A549 (cell line): ENCODE measurements around the gene CECR2. TPM values are rescaled to one million over a fixed set of nuclear protein-coding genes. Genes with fewer than 3 reads are reported as not detected.

ENCODE experiments used
- ATAC-seq, 2 experiments: fragments of 200-7000 bp in 1 of 2; fragments of >200 bp in 1 of 2; cut with Nextera tagmentation in 1 of 2; cut with Tn5 transposase in 1 of 2; 3 replicates each; pipeline versions ENCODE4 v1.8.0 to v1.9.1; 2018 to 2020; ENCODE audit warnings: mild to moderate bottlenecking in 1 of 2, moderate library complexity in 1 of 2
- CTCF ChIA-PET: fragments of 300-600 bp; sonication (Branson Sonifier 250); formaldehyde crosslinking; extraction: SDS; loops from one replicate; lab custom pipeline; 2021; ENCODE audit warnings: antibody characterized with exemption, inconsistent platforms; lab: Yijun Ruan, JAX
- POLR2A ChIA-PET: fragments of 350-600 bp; formaldehyde crosslinking; extraction: SDS; loops from one replicate; lab custom pipeline; 2021; ENCODE audit warnings: antibody characterized with exemption, inconsistent platforms; lab: Yijun Ruan, JAX
- DNase-seq, 2 experiments: peaks; one replicate each; pipeline versions ENCODE4 v3.0.0 to v3.0.0-alpha.2; 2011 to 2016; ENCODE audit warnings: low read depth in 1 of 2, low spot score in 1 of 2
- FAIRE-seq: peaks from 2 replicates; lab custom pipeline; 2011; peaks lifted over from hg19 to GRCh38; lab: Jason Lieb, UNC
- H3K27ac ChIP-seq, 2 experiments: fragments of >200 bp; sonication (Bioruptor Twin); formaldehyde crosslinking; 3 replicates each; pipeline ENCODE4 v1.5.1; 2016 to 2017
- H3K4me1 ChIP-seq: fragments of >200 bp; sonication (Bioruptor Twin); formaldehyde crosslinking; 3 replicates; pipeline ENCODE4 v1.6.1; 2016
- H3K4me2 ChIP-seq: fragments of >200 bp; sonication (Bioruptor Twin); formaldehyde crosslinking; 3 replicates; pipeline ENCODE4 v1.6.1; 2016
- H3K4me3 ChIP-seq: fragments of >200 bp; sonication (Bioruptor Twin); formaldehyde crosslinking; 3 replicates; pipeline ENCODE4 v1.5.1; 2016
- H3K9me3 ChIP-seq: fragments of >200 bp; sonication (Bioruptor Twin); formaldehyde crosslinking; 3 replicates; pipeline ENCODE4 v1.6.1; 2016
- CEBPB ChIP-seq, 2 experiments: fragments of >200 bp in 1 of 2; sonication (Bioruptor Twin) in 1 of 2; formaldehyde crosslinking in 1 of 2; IDR thresholded peaks; 2 replicates each; pipeline ENCODE4 v1.6.1; 2012 to 2016
- CHD2 ChIP-seq: fragments of 150-350 bp; IDR thresholded peaks from 2 replicates; pipeline ENCODE4 v1.6.1; 2014; ENCODE audit warnings: low read length; ENCODE audit not compliant: partially characterized antibody
- CHD4 ChIP-seq: fragments of 200-600 bp; sonication (generic); IDR thresholded peaks from 2 replicates; pipeline ENCODE4 v1.6.1; 2016; ENCODE audit warnings: antibody characterized with exemption, mild to moderate bottlenecking, borderline replicate concordance
- EP300 ChIP-seq, 2 experiments: fragments of >200 bp; sonication (Bioruptor Twin); formaldehyde crosslinking; IDR thresholded peaks; 2 replicates in 1 of 2; 3 replicates in 1 of 2; pipeline ENCODE4 v1.6.1; 2016 to 2017
- FOSB ChIP-seq: fragments of 250-450 bp; sonication (Bioruptor Pico); IDR thresholded peaks from 2 replicates; pipeline ENCODE4 v1.5.0; 2020; ENCODE audit warnings: mild to moderate bottlenecking, moderate library complexity
- FOSL2 ChIP-seq, 2 experiments: fragments of 450-650 bp in 1 of 2; fragments of >200 bp in 1 of 2; sonication (Bioruptor Twin) in 1 of 2; formaldehyde crosslinking; IDR thresholded peaks; 2 replicates each; pipeline versions ENCODE4 v1.5.0 to v1.6.1; 2016 to 2020; ENCODE audit warnings: mild to moderate bottlenecking in 1 of 2, moderate library complexity in 1 of 2
- JUNB ChIP-seq: fragments of >200 bp; sonication (Bioruptor Twin); formaldehyde crosslinking; IDR thresholded peaks from 2 replicates; pipeline ENCODE4 v1.6.1; 2016
- KDM5A ChIP-seq: fragments of 200-600 bp; sonication (generic); IDR thresholded peaks from 2 replicates; pipeline ENCODE4 v1.6.1; 2016; ENCODE audit warnings: antibody characterized with exemption, mild to moderate bottlenecking
- MYC ChIP-seq: IDR thresholded peaks from 2 replicates; pipeline ENCODE4 v1.6.1; 2012; ENCODE audit warnings: mild to moderate bottlenecking, inconsistent platforms, low read length, improper control_type of control experiment, borderline replicate concordance
- NFE2L2 ChIP-seq: fragments of 150-350 bp; conservative IDR thresholded peaks from 2 replicates; pipeline ENCODE4 v1.6.1; 2014; ENCODE audit warnings: low read length
- NPAS2 ChIP-seq: fragments of 250-450 bp; sonication (Bioruptor Pico); IDR thresholded peaks from 2 replicates; pipeline ENCODE4 v1.8.0; 2022; ENCODE audit warnings: mild to moderate bottlenecking, moderate library complexity, borderline replicate concordance
- PHF8 ChIP-seq: fragments of 200-600 bp; sonication (generic); IDR thresholded peaks from 2 replicates; pipeline ENCODE4 v1.6.1; 2016; ENCODE audit warnings: low read depth, mild to moderate bottlenecking, antibody characterized with exemption, moderate library complexity, borderline replicate concordance
- RARB ChIP-seq: fragments of 250-450 bp; sonication (Bioruptor Pico); IDR thresholded peaks from 2 replicates; pipeline ENCODE4 v1.8.0; 2021; ENCODE audit warnings: mild to moderate bottlenecking, moderate library complexity
- RNF2 ChIP-seq: fragments of 200-600 bp; sonication (generic); IDR thresholded peaks from 2 replicates; pipeline ENCODE4 v1.6.1; 2016; ENCODE audit warnings: low read depth, mild to moderate bottlenecking, antibody characterized with exemption, moderate library complexity, borderline replicate concordance
- SMC3 ChIP-seq: fragments of >200 bp; sonication (Bioruptor Twin); formaldehyde crosslinking; IDR thresholded peaks from 3 replicates; pipeline ENCODE4 v1.6.1; 2018; ENCODE audit warnings: inconsistent platforms
- SREBF2 ChIP-seq: fragments of 450-650 bp; IDR thresholded peaks from 2 replicates; pipeline ENCODE4 v1.6.1; 2014; ENCODE audit warnings: mild to moderate bottlenecking, moderate library complexity
- TP53 ChIP-seq: fragments of 250-450 bp; sonication (Bioruptor Pico); IDR thresholded peaks from 2 replicates; pipeline ENCODE4 v1.5.0; 2021; ENCODE audit warnings: mild to moderate bottlenecking, moderate library complexity
- WGBS: methylation state at CpG from one replicate; pipeline ENCODE4 v1.1.6; 2017; ENCODE audit errors: missing lambda C conversion rate; 5-methylcytosine and 5-hydroxymethylcytosine counted together
- polyA plus RNA-seq, 4 experiments: library from polyadenylated mRNA; depleted of rRNA in 3 of 4; stranded (reverse); fragments of >200 nt; fragmentation: RNase III in 1 of 4; extraction: RNeasy Plus Mini Kit Qiagen cat#74134 plus additional on column Dnase treatment in 1 of 4; gene quantifications; 2 replicates in 3 of 4; 3 replicates in 1 of 4; pipeline ENCODE4 v1.2.3, GENCODE V29; 2011 to 2017
- TF ChIP-seq, protein P1 (sequence below): fragments of >200 bp; sonication (Bioruptor Twin); formaldehyde crosslinking; IDR thresholded peaks from 2 replicates; pipeline ENCODE4 v1.6.1; 2016
- TF ChIP-seq, protein P2 (sequence below): IDR thresholded peaks from 2 replicates; pipeline ENCODE4 v1.6.1; 2012
- TF ChIP-seq, protein P3 (sequence below): fragments of >200 bp; sonication (Bioruptor Twin); formaldehyde crosslinking; IDR thresholded peaks from 3 replicates; pipeline ENCODE4 v1.6.1; 2016
- TF ChIP-seq, protein P4 (sequence below): fragments of 250-450 bp; sonication (Bioruptor Pico); IDR thresholded peaks from 2 replicates; pipeline ENCODE4 v1.5.0; 2020; ENCODE audit warnings: low read depth, mild to moderate bottlenecking, moderate library complexity

Gene CECR2
- polyA plus RNA-seq, 2 of the 4 experiments (the other 2 are of a cell fraction), result 0.01 to 0.06 TPM

DNA sequence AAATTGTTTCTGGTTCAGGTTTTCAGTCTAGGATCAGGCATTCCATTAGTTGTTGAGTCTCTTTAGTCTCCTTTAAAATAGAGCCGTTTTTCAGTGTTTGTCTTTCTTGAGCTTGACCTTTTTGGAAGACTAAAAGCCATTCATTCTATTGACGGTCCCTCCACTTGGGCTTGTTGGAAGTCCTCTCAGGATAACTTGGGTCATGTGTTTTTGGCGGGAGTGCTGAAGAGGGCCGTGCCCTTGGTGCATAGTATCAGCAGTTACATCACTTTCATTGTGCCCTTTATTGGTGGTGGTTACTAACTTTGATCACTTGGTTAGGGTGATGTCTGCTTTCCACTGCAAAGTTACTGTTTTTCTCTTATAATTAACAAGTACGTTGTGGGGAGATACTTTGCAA, 20.8 kb downstream of the CECR2 start:
- Histone ChIP-seq H3K27ac (no peak overlapping the region), H3K9me3 (no peaks in the 10 kb centered on the region), H3K4me1 (no peaks in the 10 kb centered on the region), H3K4me3 (no peak overlapping the region), H3K4me2 (no peak overlapping the region)
- WGBS, result 6% methylated on average over 5 of the region's 5 CpGs
- CTCF ChIA-PET, result no interaction called here
- no peak for DNase-seq
- no peak for ATAC-seq
- POLR2A ChIA-PET, result no interaction called here
- no peak for FAIRE-seq
- TF ChIP-seq CHD4 (no peak), RARB (CRISPR knock-in tag) (no peak), TP53 (CRISPR knock-in tag) (no peak), SREBF2 (no peak), EP300 (IDR thresholded peaks at IDR 0.05) (no peak), RNF2 (no peak), CEBPB (IDR thresholded peaks at IDR 0.05) (no peak), SMC3 (no peak), NFE2L2 (no peak), PHF8 (no peak), MYC (no peak), FOSB (no peak), FOSL2 (IDR thresholded peaks at IDR 0.05) (no peak), FOSL2 (CRISPR knock-in tag; IDR thresholded peaks at IDR 0.05) (no peak), CHD2 (no peak), JUNB (no peak), NPAS2 (CRISPR knock-in tag) (no peak)
- TF ChIP-seq, protein P1, sequence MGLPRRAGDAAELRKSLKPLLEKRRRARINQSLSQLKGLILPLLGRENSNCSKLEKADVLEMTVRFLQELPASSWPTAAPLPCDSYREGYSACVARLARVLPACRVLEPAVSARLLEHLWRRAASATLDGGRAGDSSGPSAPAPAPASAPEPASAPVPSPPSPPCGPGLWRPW, result no peak
- TF ChIP-seq, protein P2, sequence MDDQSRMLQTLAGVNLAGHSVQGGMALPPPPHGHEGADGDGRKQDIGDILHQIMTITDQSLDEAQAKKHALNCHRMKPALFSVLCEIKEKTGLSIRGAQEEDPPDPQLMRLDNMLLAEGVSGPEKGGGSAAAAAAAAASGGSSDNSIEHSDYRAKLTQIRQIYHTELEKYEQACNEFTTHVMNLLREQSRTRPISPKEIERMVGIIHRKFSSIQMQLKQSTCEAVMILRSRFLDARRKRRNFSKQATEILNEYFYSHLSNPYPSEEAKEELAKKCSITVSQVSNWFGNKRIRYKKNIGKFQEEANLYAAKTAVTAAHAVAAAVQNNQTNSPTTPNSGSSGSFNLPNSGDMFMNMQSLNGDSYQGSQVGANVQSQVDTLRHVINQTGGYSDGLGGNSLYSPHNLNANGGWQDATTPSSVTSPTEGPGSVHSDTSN, result no peak
- TF ChIP-seq, protein P3, sequence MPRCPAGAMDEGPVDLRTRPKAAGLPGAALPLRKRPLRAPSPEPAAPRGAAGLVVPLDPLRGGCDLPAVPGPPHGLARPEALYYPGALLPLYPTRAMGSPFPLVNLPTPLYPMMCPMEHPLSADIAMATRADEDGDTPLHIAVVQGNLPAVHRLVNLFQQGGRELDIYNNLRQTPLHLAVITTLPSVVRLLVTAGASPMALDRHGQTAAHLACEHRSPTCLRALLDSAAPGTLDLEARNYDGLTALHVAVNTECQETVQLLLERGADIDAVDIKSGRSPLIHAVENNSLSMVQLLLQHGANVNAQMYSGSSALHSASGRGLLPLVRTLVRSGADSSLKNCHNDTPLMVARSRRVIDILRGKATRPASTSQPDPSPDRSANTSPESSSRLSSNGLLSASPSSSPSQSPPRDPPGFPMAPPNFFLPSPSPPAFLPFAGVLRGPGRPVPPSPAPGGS, result no peak

DNA sequence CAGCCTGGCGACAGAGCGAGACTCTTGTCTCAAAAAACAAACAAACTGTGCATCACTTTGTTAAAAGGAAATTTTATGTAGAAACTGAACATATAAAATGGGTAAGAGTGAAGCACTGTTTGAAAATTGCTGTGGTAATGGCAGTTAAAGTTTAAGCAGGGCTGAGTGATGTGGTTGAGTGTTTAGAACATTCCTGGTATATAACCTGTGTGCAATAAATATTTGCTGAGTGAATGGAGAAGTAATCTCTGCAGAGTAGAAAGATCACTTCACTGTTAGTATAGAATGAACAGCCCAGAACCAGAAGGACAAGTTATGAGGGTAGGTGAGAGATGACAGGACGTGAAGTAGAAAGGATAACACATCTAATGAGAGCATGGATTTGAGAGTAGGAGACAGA, 27.3 kb downstream of the CECR2 start:
- ATAC-seq, result no peak
- no peak for DNase-seq

More for the DNA sequence above, 27.3 kb downstream of the CECR2 start:
- 29% methylated on average over 3 of the region's 3 CpGs for WGBS
- no peak overlapping the region for H3K4me3 ChIP-seq
- TF ChIP-seq, protein P4, sequence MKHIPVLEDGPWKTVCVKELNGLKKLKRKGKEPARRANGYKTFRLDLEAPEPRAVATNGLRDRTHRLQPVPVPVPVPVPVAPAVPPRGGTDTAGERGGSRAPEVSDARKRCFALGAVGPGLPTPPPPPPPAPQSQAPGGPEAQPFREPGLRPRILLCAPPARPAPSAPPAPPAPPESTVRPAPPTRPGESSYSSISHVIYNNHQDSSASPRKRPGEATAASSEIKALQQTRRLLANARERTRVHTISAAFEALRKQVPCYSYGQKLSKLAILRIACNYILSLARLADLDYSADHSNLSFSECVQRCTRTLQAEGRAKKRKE, result no peak
- TF ChIP-seq EP300 (IDR thresholded peaks at IDR 0.05), result no peak
- TF ChIP-seq KDM5A, result no peak
- TF ChIP-seq JUNB, result no peak
- TF ChIP-seq SREBF2, result no peak
- no peak for TF ChIP-seq CHD2
- no peak for FAIRE-seq
- ChIA-PET CTCF (no interaction called here), POLR2A (no interaction called here)
- H3K27ac ChIP-seq, result no peak overlapping the region
- H3K4me2 ChIP-seq, result no peak overlapping the region
- no peaks in the 10 kb centered on the region for H3K4me1 ChIP-seq
- H3K9me3 ChIP-seq, result no peaks in the 10 kb centered on the region
